ENCODE results near the gene HPN. TPM values are rescaled to one million over a fixed set of nuclear protein-coding genes. Genes with fewer than 3 reads are reported as not detected.

Gene HPN
- total RNA-seq, 2 experiments from 2014 or later = 0.21 TPM; not detected in 1

- no peak for DNase-seq
- intact Hi-C loops (cut with micrococcal nuclease) = loop anchor here (10.0 kb wide), 1 partner anchor 146 kb away; no protein-coding TSS in a partner anchor
- CTCF ChIA-PET = interaction anchor here (0.7 to 3.0 kb wide), 6 partner anchors 17 to 72 kb away, joined by 3 to 59 read pairs (median 8); partner anchors contain the start of gene LGI4
- Mint-ChIP-seq H3K9me3 (peaks cover 11% of the 10 kb centered on the region), H3K36me3 (peaks cover 2% of the 10 kb centered on the region), H3K4me3 (no peak overlapping the region), H3K27me3 (no peaks in the 10 kb centered on the region), H3K27ac (no peak overlapping the region), H3K4me1 (ENCODE audit: low read depth) (peaks cover 11% of the 10 kb centered on the region)
- POLR2A ChIA-PET = interaction anchor here (1.1 kb wide), 1 partner anchor 97 kb away, joined by 3 read pairs; no protein-coding TSS in a partner anchor
Measured at GRCh38 chr19:35068941-35069634, 27.6 kb downstream of the HPN start.

GRCh38 chr19:35069696-35070095 is 28.2 kb downstream of the HPN start:
- peaks cover 6% of the 10 kb centered on the region for H3K4me1 Mint-ChIP-seq (ENCODE audit: low read depth)
- H3K27me3 Mint-ChIP-seq = no peaks in the 10 kb centered on the region
- POLR2A ChIA-PET = interaction anchor here (1.1 kb wide), 1 partner anchor 98 kb away, joined by 3 read pairs; no protein-coding TSS in a partner anchor
- H3K4me3 Mint-ChIP-seq = no peak overlapping the region
- no peak overlapping the region for H3K27ac Mint-ChIP-seq
- CTCF ChIA-PET = interaction anchor here (0.6 to 2.8 kb wide), 5 partner anchors 16 to 724 kb away, joined by 3 to 16 read pairs (median 3); partner anchors contain the start of gene LGI4
- H3K36me3 Mint-ChIP-seq = peaks cover 2% of the 10 kb centered on the region
- intact Hi-C loops (cut with micrococcal nuclease) = loop anchor here (10.0 kb wide), 1 partner anchor 145 kb away; no protein-coding TSS in a partner anchor
- peaks cover 11% of the 10 kb centered on the region for H3K9me3 Mint-ChIP-seq
- DNase-seq = no peak

DNA sequence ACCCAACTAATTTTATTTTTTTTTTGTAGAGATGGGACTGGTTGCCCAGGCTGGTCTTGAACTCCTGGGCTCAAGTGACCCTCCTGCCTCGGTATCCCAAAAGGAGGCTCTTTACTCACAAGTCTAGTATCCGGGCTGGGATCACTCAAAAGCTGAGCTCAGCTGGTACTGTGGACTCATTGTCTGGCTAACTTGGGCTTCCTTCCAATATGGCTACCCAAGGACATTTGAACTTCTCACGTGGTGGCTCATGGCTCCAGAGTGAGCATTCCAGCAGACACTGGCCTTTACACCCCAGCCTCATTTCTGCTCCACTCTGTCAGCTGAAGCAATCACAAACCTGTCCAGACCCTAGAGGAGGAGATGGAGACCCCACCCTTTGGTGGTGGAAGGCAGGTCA is 28.9 kb downstream of the HPN start:
- POLR2A ChIA-PET = interaction anchor here (1.1 kb wide), 1 partner anchor 98 kb away, joined by 3 read pairs; no protein-coding TSS in a partner anchor

DNA sequence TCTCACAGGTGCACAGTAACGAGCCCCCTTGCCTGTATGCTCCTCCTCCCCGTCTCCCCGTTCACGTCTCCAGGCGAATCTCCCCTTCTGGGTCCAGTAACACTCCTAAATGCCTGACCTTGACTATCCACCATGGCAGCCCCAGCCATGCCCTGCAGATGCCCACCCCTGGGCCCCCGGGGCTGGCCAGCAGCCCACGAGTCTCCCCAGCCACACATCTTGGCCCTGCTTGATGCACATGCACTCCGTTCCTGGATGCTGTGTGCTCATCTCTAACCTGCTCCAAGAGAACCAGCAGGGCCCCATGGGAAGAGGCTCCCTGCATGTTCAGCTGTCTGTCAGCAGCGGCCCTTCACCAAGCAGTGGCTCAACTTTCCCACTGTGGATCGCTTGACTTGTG is 32.0 kb downstream of the HPN start:
- H3K4me3 Mint-ChIP-seq = no peak overlapping the region
- no peak for DNase-seq
- ChIA-PET CTCF (no interaction called here), POLR2A (no interaction called here)
- no peak overlapping the region for H3K27ac Mint-ChIP-seq
- peaks cover 7% of the 10 kb centered on the region for H3K9me3 Mint-ChIP-seq
- no peaks in the 10 kb centered on the region for H3K27me3 Mint-ChIP-seq
- intact Hi-C loops (cut with micrococcal nuclease) = no loop called here
- peaks cover 2% of the 10 kb centered on the region for H3K36me3 Mint-ChIP-seq
- H3K4me1 Mint-ChIP-seq (ENCODE audit: low read depth) = no peaks in the 10 kb centered on the region

More for the DNA sequence above, 28.9 kb downstream of the HPN start:
- no peak overlapping the region for H3K4me3 Mint-ChIP-seq
- H3K9me3 Mint-ChIP-seq = peaks cover 11% of the 10 kb centered on the region
- CTCF ChIA-PET = interaction anchor here (0.6 to 2.8 kb wide), 3 partner anchors 27 to 725 kb away, joined by 3 to 16 read pairs (median 13); partner anchors contain the start of gene LGI4
- no peaks in the 10 kb centered on the region for H3K27me3 Mint-ChIP-seq
- DNase-seq = no peak
- no peak overlapping the region for H3K27ac Mint-ChIP-seq
- intact Hi-C loops (cut with micrococcal nuclease) = no loop called here
- peaks cover 2% of the 10 kb centered on the region for H3K36me3 Mint-ChIP-seq
- peaks cover 6% of the 10 kb centered on the region for H3K4me1 Mint-ChIP-seq (ENCODE audit: low read depth)

GRCh38 chr19:35073941-35074340 is 32.4 kb downstream of the HPN start:
- Mint-ChIP-seq H3K4me3 (no peak overlapping the region), H3K36me3 (peaks cover 2% of the 10 kb centered on the region), H3K27me3 (peaks cover 1% of the 10 kb centered on the region), H3K27ac (no peak overlapping the region), H3K4me1 (ENCODE audit: low read depth) (no peaks in the 10 kb centered on the region), H3K9me3 (peaks cover 7% of the 10 kb centered on the region)
- intact Hi-C loops (cut with micrococcal nuclease) = no loop called here
- DNase-seq = no peak
- CTCF ChIA-PET = no interaction called here
- POLR2A ChIA-PET = no interaction called here

DNA sequence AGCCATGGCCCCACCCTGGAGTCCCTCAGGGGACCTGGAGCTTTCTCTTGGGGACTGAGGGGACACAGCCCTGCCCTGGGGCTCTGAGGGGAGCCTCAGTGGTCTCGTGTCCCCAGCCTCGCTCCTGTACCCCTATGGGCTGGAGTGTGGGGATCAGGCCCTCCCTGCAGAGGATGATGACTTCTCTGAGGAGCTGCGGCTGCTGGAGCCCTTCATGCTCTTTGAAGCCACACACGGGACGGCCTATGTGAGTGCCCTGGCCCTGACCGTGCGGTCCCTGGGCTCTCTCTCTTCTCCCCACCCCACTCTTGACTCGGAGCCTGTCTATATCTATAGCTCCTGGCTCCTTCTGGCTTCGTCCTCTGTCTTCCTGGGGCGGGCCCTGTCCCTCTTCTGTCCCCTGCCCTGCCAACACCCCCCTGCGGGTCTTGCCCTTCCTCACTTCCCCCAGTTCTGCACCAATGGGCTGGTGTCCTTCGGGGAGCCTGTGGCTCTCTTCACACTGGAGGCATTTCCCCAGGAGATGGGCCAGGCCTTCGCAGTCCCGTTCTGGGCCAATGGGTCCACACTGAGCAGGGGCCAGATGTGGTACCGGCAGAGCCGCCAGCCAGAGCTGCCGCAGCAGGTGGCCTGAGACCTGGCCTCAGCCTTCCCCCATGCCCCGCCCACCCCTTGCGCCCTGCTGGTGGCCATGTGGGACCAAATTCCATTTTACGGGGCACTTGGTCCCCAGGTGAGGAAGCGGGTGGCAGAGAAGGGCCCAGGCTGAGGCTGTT is 33.1 kb downstream of the HPN start:
- H3K9me3 Mint-ChIP-seq = peaks cover 7% of the 10 kb centered on the region

DNA sequence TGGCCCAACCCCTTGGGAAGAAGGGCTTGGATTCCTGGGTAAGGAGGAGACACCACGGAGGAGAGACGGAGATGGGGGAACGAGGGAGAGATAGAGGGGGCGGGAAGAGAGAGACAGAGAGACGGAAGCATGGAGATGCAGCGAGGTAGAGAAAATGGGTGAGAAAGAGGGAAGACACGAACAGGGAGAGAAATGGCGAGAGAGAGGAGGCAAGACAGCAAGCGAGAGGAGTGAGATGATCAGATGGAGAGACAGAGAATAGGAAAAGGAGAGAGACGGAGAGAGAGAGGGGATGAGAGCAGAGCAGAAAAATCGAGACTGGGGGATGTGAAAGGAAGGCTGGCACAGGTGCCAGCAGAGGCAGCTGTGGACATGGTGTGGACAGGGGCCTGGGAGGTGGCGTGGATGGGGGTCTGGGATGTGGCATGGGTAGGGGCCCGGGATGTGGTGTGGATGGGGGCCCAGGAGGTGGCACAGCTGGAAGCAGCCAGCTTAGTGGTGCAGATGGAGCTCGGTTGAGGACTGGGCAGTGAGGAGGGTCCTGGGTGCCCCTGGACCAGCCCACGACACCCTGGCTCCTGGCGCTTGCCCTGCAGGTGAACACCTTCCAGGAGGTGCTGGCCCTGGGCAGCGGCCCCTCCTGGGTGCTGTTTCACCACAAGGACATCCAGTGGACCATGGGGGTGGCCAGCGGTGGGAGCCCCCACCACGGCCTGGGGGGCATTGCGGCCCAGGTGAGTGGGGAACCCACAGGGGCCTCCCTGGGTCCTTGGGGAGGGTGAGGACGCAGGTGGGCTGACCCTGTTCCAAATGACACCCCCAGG is 33.9 kb downstream of the HPN start:
- no peak overlapping the region for H3K27ac Mint-ChIP-seq
- no peak for DNase-seq
- H3K4me1 Mint-ChIP-seq (ENCODE audit: low read depth) = no peaks in the 10 kb centered on the region
- H3K9me3 Mint-ChIP-seq = peaks cover 4% of the 10 kb centered on the region
- intact Hi-C loops (cut with micrococcal nuclease) = no loop called here
- peaks cover 1% of the 10 kb centered on the region for H3K27me3 Mint-ChIP-seq
- POLR2A ChIA-PET = no interaction called here
- H3K4me3 Mint-ChIP-seq = no peak overlapping the region
- CTCF ChIA-PET = no interaction called here
- peaks cover 2% of the 10 kb centered on the region for H3K36me3 Mint-ChIP-seq

More for the DNA sequence above, 33.1 kb downstream of the HPN start:
- POLR2A ChIA-PET = no interaction called here
- Mint-ChIP-seq H3K36me3 (peaks cover 2% of the 10 kb centered on the region), H3K27me3 (peaks cover 1% of the 10 kb centered on the region), H3K4me1 (ENCODE audit: low read depth) (no peaks in the 10 kb centered on the region), H3K4me3 (no peak overlapping the region), H3K27ac (no peak overlapping the region)
- DNase-seq = no peak
- intact Hi-C loops (cut with micrococcal nuclease) = no loop called here
- CTCF ChIA-PET = no interaction called here

DNA sequence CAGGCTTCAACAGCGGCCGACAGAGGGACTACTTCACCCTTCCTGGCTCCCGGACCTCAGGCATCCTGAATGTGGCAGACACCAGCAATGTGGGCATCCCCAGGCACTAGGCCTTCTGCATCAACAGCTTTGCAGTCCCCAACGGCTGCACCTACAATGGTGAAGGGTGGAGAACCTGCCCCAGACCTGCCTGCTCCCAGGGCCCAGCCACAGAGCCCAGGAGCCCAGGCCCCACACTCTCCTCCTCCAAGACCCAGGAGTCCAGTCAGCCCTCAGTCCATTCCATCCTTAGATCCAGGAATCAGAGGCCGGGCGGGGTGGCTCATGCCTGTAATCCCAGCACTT is 34.5 kb downstream of the HPN start:
- Mint-ChIP-seq H3K36me3 (no peaks in the 10 kb centered on the region), H3K27ac (no peak overlapping the region), H3K4me1 (ENCODE audit: low read depth) (no peaks in the 10 kb centered on the region), H3K27me3 (peaks cover 1% of the 10 kb centered on the region), H3K9me3 (no peaks in the 10 kb centered on the region), H3K4me3 (no peak overlapping the region)
- ChIA-PET POLR2A (no interaction called here), CTCF (no interaction called here)
- intact Hi-C loops (cut with micrococcal nuclease) = no loop called here
- DNase-seq = no peak

GRCh38 chr19:35076657-35077056 is 35.1 kb downstream of the HPN start:
- intact Hi-C loops (cut with micrococcal nuclease) = no loop called here
- H3K36me3 Mint-ChIP-seq = no peaks in the 10 kb centered on the region
- no peaks in the 10 kb centered on the region for H3K9me3 Mint-ChIP-seq
- H3K4me1 Mint-ChIP-seq (ENCODE audit: low read depth) = no peaks in the 10 kb centered on the region
- no peak for DNase-seq
- H3K4me3 Mint-ChIP-seq = no peak overlapping the region
- CTCF ChIA-PET = no interaction called here
- peaks cover 1% of the 10 kb centered on the region for H3K27me3 Mint-ChIP-seq
- no peak overlapping the region for H3K27ac Mint-ChIP-seq
- POLR2A ChIA-PET = no interaction called here

DNA sequence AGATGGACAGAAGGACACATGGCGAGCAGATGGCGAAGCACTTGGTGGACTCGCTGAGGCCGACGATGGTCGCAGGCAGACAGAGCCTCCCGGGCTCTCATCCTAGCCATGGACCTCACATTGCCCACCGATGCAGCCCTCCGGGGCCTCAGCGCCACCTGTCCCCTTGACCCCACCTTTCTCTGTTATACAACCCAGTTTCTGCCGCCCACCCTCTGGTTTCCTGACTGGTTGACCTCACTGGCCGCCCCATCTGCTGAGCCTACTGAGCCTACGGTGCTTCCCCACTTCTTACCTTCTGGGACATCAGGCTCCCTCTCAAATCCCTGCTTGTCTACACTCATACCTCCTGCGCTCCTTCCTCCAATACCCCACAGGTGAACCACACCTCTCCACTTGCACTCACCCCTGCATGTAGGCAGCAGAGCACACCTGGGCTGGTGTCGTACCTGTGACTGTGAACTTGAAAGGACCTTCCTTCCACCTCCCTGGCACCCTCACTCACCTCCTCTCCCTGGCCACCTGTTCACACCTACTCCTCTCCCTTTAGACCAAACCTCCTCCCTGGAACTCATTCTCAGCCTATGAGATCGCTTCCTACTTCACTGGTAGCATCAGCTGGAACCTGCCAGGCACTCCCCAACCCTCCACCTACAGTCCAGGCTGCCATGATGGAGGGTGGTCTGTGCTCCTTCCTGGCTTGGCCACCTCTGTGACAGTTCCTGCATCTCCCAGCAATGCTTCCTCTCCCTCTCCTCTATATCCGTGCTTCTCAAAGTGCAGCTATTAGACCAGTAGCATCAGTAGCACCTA is 36.1 kb downstream of the HPN start:
- ChIA-PET POLR2A (interaction anchor here (0.6 kb wide), 1 partner anchor 236 kb away, joined by 3 read pairs; no protein-coding TSS in a partner anchor), CTCF (interaction anchor here (1.0 kb wide), 1 partner anchor 33 kb away, joined by 3 read pairs; no protein-coding TSS in a partner anchor)

GRCh38 chr19:35079826-35080225 is 38.3 kb downstream of the HPN start:
- no peak overlapping the region for H3K4me3 Mint-ChIP-seq
- POLR2A ChIA-PET = no interaction called here
- H3K27ac Mint-ChIP-seq = no peak overlapping the region
- H3K9me3 Mint-ChIP-seq = no peaks in the 10 kb centered on the region
- H3K27me3 Mint-ChIP-seq = peaks cover 1% of the 10 kb centered on the region
- intact Hi-C loops (cut with micrococcal nuclease) = no loop called here
- H3K36me3 Mint-ChIP-seq = no peaks in the 10 kb centered on the region
- H3K4me1 Mint-ChIP-seq (ENCODE audit: low read depth) = no peaks in the 10 kb centered on the region
- CTCF ChIA-PET = interaction anchor here (1.5 kb wide), 1 partner anchor 13 kb away, joined by 7 read pairs; no protein-coding TSS in a partner anchor
- DNase-seq = no peak

More for the DNA sequence above, 36.1 kb downstream of the HPN start:
- no peak for DNase-seq
- H3K27me3 Mint-ChIP-seq = peaks cover 1% of the 10 kb centered on the region
- H3K9me3 Mint-ChIP-seq = no peaks in the 10 kb centered on the region
- intact Hi-C loops (cut with micrococcal nuclease) = no loop called here
- H3K36me3 Mint-ChIP-seq = no peaks in the 10 kb centered on the region
- no peak overlapping the region for H3K4me3 Mint-ChIP-seq
- H3K27ac Mint-ChIP-seq = no peak overlapping the region
- H3K4me1 Mint-ChIP-seq (ENCODE audit: low read depth) = no peaks in the 10 kb centered on the region
